Heart left ventricle (tissue), 13 donors: ENCODE results near the gene CELA3B.
"Not testable (repeated sequence)": the region's sequence is repeated elsewhere in the genome, so short reads cannot be mapped to it uniquely, and the experiment has no call there.

Source experiments
- POLR2A ChIP-seq, 2 donors: fragments of 450-650 bp; IDR thresholded peaks; one replicate each; pipeline ENCODE4 v1.6.1; 2017; ENCODE audit warnings: antibody characterized with exemption in 2 of 2, mild to moderate bottlenecking in 2 of 2, moderate library complexity in 2 of 2
- TF ChIP-seq, protein P1 (sequence below), 12 donors: fragments of 200-600 bp; sonication (generic) in 4 of 12; IDR thresholded peaks; one replicate each; pipeline versions ENCODE4 v1.5.0 to v1.8.0; 2018 to 2022; ENCODE audit warnings: antibody characterized with exemption in 12 of 12, mild to moderate bottlenecking in 5 of 12
- donor health status: ischemic (EF 13 %, LVEDD 7.1; RV severe dilation, severe dysfunction).
- donor health status: DM: no; HTN: yes; CAD: no.
- donor health status: DM: no; HTN: no; CAD: no.
- donor health status: ischemic (EF 25% LVEDD 6.9; RV normal size, moderate dysfunction).
- donor health status: ischemic (EF 25% LVEDD 5.7; RV mildly dilated, moderate dysfunction).
- donor health status: ischemic (EF 35%, LVEDD 5.7; RV mildly dilated, moderate dysfunction).
- donor health status: nonischemic (EF 11% LVEDD 7.7; RV severe dilation, severe dysfunction).
- donor health status: DM: yes; HTN: yes; CAD: no.
- donor health status: PGD.
- donor health status: ischemic (EF 29% LVEDD 5.4; RV normal size, mild dysfunction).
- donor health status: nonischemic (EF 23%, LVEDD 6.1; RV moderate dilation, normal function).

DNA sequence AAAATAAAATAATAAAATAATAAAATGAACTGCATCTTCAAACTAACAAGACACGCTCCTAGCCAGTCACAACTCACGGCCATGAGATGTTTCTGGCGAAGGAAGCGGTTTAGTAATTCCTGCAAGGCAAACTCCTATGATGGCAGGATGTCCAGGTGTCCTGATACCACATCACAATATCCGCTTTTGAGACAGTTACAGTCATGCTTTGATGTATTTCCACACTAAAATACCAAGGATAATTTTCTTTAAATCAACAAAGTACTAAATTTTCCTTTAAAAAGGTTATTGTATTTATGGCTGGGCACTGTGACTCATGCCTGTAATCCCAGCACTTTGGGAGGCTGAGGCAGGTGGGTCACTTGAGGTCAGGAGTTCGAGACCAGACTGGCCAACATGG lies 9.6 kb upstream of the CELA3B start:
- TF ChIP-seq, protein P1, sequence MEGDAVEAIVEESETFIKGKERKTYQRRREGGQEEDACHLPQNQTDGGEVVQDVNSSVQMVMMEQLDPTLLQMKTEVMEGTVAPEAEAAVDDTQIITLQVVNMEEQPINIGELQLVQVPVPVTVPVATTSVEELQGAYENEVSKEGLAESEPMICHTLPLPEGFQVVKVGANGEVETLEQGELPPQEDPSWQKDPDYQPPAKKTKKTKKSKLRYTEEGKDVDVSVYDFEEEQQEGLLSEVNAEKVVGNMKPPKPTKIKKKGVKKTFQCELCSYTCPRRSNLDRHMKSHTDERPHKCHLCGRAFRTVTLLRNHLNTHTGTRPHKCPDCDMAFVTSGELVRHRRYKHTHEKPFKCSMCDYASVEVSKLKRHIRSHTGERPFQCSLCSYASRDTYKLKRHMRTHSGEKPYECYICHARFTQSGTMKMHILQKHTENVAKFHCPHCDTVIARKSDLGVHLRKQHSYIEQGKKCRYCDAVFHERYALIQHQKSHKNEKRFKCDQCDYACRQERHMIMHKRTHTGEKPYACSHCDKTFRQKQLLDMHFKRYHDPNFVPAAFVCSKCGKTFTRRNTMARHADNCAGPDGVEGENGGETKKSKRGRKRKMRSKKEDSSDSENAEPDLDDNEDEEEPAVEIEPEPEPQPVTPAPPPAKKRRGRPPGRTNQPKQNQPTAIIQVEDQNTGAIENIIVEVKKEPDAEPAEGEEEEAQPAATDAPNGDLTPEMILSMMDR (IDR thresholded peaks at IDR 0.05) = not testable (repeated sequence)
- not testable (repeated sequence) for TF ChIP-seq POLR2A (IDR thresholded peaks at IDR 0.05)
